Bone marrow (tissue), 2 donors: Measurements from ENCODE around the gene PRXL2B.
"Not testable (repeated sequence)": the region's sequence is repeated elsewhere in the genome, so short reads cannot be mapped to it uniquely, and the experiment has no call there.

Experiments used
- DNase-seq, 2 donors: peaks; one replicate each; lab custom pipeline; 2025; lab: John Stamatoyannopoulos, UW

The PRXL2B gene, protein sequence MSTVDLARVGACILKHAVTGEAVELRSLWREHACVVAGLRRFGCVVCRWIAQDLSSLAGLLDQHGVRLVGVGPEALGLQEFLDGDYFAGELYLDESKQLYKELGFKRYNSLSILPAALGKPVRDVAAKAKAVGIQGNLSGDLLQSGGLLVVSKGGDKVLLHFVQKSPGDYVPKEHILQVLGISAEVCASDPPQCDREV

DNA sequence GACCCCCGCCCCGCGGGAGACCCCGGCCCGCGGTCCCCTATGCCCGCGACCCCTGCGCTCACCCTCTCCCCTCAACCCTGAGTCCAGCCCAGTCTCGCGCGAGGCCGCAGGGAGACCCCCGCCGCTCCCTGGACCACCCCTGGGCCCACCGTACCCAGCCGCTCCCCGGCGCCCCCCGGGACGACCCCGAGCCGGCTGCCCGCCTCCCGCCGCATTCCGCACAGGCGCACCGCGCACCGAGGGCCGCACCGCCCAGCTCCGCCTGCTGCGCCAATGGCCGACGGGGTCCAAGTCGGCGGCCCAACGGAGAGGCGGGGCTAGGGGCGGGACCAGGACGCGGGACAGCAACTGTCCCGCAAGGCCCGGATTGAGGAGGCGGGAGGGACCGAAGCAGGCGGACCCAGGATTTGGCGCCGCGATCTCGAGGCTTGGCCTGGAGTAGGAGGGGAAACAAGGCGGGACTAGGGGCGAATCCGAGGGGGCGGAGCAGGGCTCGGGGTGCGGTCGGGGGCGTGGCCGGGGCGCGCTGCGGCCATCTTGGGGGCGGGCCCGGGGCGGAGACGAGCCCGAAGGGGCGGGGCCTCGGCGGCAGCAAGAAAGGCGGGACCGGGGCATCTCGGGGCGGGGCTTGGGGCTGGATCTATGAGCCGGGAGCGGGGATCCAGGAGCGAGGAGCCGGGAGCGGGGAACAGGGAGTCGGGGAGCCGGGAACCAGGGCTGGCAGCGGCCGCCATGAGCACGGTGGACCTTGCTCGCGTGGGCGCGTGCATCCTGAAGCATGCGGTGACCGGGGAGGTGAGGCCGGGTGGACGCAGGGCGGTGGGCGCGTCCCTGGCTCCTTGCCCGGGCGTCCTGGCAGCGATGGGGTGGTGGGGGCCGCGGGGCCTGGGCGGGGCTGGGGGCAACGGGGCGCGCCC lies at the start of gene PRXL2B:
TSS of gene PRXL2B (plus strand) at position 624 of the 917 bp plus-strand sequence. CDS start at position 733, 109 bp downstream.
- DNase-seq, result peak; percentile 92 to 95

GRCh38 chr1:2537784-2538115 lies 48.8 kb upstream of the PRXL2B start:
- DNase-seq, result no peak

- no peak for DNase-seq
Measured at GRCh38 chr1:2538376-2538775, 48.2 kb upstream of the PRXL2B start.

DNA sequence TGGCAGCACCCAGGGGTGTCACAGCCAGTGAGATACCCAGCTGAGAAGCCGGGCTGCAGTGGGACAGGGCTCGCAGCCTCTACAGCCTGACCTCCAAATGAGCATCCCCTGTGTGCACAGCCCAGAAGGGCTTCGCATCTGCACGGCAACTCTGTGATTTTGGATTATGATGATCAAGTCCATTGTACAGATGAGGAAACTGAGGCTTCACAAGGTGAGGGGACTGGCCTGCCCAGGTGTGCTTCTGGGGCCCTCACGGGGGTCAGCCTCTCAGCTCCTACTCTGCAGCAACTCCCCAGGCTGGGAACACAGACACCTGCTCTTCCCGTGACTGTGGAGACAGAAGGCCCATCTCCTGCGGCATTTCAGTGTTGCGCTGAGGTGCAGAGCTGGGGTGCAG lies 47.7 kb upstream of the PRXL2B start:
- DNase-seq, result no peak

- no peak for DNase-seq
Measured at GRCh38 chr1:2539312-2539907, 47.2 kb upstream of the PRXL2B start.

GRCh38 chr1:2540816-2541492 lies 45.6 kb upstream of the PRXL2B start:
- DNase-seq, result no peak

- no peak for DNase-seq
Measured at GRCh38 chr1:2541619-2542245, 44.8 kb upstream of the PRXL2B start.

- DNase-seq, result no peak
Measured at GRCh38 chr1:2542246-2542915, 44.2 kb upstream of the PRXL2B start.

DNA sequence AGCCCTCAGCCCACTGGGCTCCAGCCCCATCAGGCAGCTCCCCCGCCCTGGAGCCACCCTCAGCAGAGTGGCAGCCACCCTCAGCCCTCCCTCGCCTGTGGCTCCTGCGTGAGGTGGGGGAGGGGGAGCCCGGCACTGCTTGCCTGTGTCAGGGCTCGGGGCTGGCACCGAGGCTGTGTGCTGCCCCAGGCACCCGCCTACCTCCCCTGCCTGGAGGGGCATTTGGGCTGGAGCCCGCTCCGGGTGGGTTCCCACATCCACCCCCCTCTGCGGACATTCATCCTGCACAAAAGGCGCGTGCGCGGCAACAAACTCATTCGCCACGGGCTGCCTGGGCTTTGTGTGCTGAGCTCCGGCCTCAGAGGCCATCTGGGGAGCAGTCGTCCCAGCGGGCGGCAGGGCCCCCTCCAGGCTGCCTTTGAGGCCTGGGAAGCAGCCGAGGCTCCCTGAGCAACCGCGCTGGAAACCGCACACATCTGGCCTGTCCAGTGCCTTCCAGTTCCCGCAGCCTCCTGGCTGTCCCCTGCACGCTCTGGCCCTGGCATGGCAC lies 43.0 kb upstream of the PRXL2B start:
- DNase-seq, result no peak

GRCh38 chr1:2544093-2544874 lies 42.3 kb upstream of the PRXL2B start:
- no peak for DNase-seq

GRCh38 chr1:2544875-2545640 lies 41.5 kb upstream of the PRXL2B start:
- no peak for DNase-seq

- DNase-seq, result peak; percentile 55 to 70
Measured at GRCh38 chr1:2545754-2546514, 40.6 kb upstream of the PRXL2B start.

DNA sequence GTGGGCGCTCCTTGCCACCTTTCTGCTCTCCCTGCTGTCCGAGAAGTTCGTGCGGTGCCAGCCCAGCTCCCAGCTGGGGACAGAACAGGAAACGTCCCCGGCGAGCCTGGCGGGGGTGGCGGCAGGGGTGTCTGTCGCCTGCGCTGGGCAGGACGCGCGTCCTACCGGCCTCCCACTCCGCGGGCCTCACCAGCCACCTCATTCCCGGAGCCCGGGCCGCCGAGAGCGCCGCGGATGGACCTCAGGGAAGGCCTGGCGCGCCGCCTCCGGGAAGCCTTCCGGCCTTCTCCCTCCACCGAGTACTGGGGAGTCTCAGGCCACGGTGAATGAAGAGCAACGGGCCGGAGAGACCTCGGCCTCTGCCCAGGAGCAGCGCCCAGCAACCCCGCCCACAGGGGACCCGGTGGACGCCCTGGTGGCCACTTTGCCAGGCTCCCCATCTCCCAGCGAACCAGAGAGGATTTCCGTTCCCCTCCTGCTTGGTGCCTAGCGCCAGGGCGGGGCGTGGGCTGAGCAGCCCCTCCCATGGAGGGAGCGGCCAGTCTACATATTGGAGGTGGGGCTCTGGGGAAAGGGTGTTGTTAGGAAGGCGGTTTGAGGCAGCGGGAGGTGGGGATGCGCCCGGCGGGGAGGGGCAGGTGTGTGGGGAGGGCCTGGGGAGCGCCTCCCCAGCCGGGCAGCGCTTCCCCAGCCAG lies 39.9 kb upstream of the PRXL2B start:
- DNase-seq, result peak; percentile 37 to 70

DNA sequence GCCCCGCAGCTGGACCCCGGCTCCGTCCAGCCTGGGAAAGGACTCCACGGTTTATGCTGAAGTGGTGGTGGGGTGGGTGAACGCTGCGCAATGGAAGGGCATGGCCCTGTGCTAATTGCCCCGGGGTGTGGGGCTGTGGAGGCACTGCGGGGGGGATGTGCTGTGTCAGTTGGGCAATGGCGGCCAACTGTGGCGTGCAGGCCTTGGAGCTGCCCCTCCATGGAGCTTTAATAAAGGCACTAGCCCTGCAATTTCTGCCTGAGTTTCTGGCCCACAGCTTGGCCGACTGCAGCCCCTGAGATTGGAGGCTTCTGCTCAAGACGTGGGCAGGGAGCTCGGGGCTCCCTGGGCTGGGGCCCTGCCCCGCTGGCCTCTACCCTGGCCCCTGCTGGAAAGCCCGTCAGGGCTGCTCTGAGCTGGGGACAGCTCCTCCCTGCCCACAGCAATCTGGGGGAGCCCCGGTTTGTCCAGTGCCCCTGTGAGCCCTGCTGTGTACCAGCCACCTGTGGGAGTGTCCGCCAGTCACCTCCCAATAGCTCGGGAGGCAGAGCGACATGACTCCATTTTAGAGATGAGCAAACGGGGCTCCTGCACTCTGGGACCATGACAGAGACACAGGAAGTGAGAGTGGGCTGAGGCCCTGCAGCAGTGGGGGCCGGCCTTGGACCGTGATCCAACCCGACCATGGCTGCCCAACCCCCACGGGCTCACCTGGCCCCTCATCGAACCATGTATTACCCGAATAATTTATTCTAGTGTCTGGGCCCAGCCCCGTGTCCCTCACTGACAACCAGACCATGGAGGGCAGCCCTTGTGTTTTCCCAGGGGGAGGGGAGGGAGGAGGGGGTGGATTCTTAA lies 39.1 kb upstream of the PRXL2B start:
- no peak for DNase-seq

GRCh38 chr1:2548068-2548589 lies 38.4 kb upstream of the PRXL2B start:
- peak; percentile 29 to 63 for DNase-seq

- not testable (repeated sequence) for DNase-seq
Measured at GRCh38 chr1:2549367-2550029, 37.1 kb upstream of the PRXL2B start.
